HG02840 (cell line): Measurements from ENCODE around the gene THOC7.
A peak's percentile ranks its signal among the peaks of the same experiment; 100 is the strongest.

Source experiments
- ATAC-seq: cut with Tn5 transposase; IDR thresholded peaks from one replicate; pipeline ENCODE4 v1.9.1; 2021; ENCODE audit warnings: mild to moderate bottlenecking, moderate library complexity, moderate number of reproducible peaks; ENCODE audit not compliant: unreplicated experiment, low FRiP score

The THOC7 gene

DNA sequence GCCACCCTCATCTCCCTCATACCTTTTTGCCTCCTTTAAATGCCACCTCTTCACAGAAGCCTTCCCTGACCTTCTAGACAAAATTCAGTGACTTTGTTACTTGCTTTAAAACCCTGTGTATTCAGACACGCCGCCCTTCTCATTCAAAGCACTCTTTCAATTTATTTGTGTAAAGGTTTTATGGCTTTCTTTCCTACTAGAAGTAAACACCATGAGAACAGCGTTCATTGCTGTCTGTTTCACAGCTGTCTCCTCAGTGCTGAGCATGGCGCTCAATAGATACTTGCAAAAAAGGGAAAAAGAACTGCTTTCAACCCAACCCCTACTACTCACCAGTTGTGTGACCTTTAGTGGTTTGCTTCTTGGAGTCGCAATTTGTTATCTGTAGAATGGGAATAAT is 17.0 kb upstream of the THOC7 start:
- ATAC-seq = no peak

DNA sequence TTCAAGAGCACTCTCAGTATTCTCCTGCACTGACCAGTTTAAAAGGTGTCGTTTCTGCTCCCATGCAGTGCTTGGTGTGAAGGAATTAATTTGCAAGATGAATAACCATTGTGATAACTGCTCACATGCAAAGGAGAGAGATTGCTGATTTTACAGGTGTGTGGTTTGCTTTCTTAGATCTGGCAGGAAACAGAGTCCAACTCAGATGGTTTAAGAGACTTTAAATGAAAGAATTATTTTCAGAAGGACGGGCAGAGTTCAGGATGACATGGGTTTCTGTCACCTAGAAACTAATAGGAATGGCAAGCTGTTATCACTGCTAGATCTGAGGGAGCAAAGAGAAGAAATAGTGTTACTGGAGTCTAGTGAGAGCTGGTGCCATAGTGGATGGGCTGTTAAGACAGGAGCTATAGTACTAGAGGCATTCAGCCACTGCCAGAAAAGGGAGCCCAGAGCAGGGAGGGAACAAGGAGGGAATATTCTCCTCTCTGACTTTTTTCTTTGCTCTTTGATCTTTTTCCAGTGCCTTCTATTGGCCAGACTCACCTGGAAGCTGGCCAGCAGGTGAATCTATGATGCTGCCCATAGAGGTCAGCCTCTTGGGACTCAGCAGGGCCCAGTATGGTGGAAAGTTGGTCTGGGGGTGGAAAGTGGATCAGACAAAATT is 14.9 kb upstream of the THOC7 start:
- ATAC-seq = no peak

DNA sequence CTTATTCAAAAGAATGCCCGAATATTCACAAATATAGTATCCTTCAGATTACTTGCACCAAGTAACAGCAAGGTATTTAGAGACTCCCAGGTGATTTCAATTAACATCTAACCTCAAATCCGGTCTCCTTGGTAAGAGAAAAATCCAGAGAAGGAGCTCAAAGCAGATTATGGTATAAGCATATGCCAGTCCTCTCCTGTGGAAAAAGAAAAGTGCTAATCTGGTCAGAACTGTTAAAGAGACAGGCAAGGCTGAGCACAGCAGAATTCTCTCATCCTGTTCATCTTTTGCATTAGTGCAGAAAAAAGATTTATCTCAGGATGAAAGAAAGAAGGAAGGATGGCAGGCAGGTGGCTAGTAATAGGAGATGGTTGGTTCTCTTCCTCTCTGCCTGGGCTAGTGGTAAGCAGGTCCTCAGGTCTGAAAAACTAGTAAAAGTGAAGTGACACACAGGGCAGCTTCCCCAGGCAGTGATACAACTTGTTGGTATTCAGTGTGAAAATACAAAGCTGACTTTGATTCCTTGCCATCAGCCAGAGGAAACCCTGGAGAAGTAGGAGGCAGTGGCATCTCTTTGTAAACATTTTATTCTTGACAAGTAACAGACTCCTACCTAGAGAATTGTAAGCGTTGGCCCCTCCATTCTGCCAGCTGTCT is 14.3 kb upstream of the THOC7 start:
- no peak for ATAC-seq

DNA sequence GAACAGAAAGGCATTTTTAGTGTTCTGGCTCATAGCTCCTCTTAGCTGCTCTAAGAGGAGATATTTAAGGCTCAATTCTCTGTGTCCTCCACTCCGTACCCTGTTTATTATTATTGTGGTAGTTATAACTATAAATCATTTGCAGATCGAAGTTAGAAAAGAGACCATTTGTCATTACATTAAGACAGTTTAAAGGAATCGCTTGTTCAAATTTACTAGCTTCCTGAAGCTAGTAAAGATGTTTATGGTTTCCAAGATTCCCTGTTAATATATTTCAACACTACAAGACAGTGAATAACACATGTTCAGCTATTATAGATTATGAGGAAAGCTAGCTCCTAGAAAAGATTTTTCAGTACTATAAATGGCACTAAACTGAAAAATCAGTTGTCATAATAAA is 12.7 kb upstream of the THOC7 start:
- ATAC-seq = no peak

DNA sequence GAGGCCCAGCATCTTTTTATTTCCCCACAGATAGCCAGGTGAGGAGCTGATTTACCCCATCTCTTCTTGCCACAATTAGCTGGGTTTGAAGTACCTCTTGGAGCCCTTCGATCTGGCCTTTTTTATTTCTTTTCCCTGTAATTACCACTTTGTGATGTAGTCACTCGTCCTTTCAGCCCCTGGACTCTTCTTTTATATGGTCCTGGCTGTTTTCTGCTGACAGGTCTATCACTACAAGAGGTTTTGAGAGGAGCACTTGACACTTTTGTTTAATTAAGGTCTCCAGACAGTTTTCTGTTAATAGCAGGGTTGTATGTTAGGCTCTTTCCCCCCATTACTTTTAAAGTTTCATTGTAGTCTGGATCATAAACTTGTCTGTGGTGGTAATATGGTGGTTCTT is 11.9 kb upstream of the THOC7 start:
- ATAC-seq = no peak

DNA sequence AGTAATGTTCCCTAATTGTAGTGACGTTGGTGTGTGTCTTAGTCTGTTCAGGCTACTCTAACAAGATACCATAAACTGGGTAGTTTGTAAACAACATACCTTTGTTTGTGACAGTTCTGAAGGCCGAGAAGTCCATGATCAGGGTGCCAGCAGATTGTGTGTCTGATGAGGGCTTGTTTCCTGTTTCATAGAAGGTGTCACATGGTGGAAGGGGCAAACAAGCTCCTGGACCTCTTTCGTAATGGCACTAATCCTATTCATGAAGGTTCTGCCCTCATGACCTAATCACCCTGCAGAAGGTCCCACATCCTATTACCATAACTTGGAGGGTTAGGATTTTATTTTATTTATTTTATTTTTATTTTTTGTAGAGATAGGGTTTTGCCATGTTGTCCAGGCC is 11.2 kb upstream of the THOC7 start:
- ATAC-seq = no peak

DNA sequence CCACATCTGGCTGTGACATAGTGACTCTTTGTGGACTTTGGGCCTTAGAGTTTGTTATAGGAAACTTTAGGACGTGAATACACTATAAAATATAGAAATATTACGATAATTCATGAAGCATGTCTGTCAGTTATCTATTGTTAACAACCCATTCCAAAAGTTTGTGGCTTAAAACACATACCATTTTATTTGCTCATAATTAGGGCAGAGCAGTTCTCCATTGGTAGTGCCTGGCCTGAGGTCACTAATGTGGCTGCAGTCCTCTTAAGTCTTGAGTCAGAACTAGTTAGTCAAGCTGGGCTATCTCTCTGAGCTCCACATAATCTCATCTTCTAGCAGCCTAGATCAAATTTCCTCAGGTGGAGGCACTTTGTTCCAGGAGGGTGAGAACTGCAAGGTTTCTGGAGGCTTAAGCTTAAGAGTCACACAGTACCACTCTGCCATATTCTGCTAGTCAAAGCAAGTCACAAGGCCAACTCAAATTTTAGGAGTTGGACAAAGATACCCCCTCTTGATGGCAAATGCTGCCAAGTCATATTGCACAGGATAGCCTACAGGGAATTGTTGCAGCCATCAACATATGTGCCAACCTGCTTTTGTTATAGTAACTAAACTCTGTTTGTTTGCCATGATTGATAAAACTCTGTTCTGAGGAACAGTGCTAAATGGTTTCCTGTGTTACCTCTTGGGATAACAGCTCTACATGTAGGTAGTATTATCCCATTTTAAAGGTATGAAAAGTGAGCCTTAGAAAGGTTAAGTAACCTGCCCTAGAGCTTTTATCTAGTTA is 8.7 kb upstream of the THOC7 start:
- ATAC-seq = no peak

DNA sequence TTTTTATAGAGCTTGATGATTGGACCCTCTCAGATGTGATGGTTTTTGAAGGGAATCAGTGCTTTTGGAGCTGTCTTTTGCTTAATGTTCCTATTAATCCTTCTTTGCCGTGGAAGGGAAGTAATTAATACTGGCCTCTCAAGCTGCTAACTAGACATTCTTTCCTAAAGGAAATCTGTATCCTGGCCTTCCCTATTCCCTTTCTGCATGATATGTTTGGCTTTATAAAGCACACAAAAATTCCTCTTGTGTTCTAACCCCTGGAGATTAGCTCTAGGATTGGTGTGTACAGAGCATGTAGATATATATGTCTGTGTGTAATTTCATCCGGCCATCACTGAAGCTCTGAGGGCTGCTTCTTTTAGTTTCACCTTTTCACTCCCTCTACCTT is 7.0 kb upstream of the THOC7 start:
- no peak for ATAC-seq

DNA sequence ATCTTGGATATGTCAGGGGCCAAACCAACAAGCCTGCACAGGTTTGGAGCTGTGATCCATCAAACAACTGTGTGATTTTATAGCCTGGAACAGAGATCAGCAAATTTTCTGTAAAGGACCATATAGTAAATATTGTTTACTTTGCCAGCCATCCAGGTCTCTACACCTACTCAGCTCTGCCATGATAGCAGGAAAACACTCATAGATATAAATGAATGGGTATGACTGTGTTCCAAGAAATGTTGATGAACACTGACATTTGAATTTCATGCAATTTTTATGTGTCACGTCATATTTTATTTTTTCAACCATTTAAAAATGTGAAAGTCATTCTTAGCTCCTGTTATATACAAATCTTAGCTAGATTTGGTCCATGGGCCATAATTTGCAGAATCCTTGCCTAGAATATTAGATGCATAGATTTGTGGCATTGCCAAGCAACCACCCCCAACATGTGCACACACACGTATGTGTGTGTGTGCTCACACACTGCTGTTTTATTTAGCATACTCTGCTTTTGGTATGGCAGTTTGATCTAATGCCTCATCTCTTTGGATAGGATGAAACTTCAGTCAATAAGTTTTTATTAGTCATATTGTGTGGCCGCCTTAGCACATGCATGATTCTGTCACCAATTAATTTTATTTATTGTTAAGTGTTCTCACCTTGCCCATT is 6.5 kb upstream of the THOC7 start:
- ATAC-seq = no peak

DNA sequence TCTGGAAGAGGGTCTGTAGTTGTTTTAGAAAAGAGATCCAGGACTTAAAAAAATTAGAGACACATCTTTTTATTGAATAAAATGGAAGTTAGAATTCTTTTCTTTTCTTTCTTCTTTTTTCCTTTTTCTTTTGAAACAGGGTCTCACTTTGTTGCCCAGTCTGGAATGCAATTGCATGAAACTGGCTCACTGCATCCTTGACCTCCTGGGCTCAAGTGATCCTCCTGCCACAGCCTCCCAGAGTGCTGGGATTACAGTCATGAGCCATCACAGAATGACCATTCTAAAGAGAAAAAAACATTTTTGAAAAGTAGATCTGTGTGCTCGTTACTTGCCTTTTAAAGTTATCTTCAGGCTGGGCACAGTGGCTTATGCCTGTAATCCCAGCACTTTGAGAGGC is 3.6 kb upstream of the THOC7 start:
- no peak for ATAC-seq

DNA sequence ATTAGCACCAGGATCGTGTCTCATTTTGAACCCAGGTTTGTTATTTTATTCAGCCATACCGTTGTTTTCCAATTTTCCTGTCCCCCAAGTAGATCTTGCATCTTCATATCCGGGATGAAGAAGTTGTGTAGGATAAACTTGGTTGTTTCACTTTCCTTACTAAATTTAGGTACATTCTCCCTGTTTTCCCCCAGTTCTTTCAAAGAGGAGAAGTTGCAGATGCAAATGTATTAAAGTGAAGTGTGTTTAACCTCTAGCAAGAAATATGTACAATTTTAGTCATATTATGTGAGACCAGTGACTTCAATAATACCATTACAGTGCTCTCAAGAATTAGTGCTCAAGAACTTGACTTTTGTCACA is 1.3 kb upstream of the THOC7 start:
- ATAC-seq = no peak

DNA sequence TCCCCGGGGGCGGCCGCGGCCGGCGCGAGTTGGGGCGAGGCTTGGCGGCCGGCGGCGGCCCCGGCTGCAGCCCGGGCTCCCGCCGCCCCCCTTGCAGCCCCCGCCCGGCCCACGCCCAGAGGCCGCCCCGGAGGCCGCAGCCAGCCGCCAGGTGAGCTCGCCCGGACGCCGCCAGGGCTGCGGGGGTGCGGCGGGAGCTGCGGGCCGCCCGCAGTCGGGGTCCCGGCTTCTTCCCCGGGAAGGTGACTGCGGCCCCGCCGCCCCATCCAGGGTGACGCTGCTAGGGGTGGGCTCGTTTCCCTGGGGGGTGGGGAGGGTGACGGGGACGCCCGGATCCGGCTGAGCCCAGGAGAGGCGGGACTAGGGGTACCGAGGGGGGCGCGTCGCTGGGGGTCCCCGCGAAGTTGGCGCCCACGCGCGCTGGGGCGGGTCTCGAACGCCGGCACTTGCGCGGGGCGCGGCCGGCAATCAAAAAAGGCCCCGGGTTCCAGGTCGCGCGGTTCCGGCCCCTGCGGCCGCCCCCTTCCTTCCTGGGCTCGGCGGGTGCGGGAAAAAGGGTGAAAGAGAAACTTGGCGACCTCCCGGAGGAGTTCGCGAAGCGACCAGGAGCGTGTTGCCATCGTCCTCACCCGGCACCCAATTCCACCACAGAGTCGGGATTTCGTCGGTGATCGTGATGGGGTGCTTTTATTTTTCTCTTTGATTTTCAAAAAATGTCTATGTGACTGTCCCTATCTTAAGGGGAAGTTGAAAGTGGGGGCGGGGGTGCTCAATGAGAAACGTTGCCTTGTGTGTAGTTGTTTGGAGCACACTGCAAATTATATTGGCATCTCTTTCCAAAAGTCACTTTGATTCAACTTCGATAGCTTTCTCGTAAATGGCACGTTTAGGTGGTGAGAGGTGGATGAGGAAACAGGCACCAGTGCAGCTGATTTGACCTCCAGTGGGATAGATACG is 681 bp upstream of the THOC7 start:
- peak; percentile 38 for ATAC-seq

DNA sequence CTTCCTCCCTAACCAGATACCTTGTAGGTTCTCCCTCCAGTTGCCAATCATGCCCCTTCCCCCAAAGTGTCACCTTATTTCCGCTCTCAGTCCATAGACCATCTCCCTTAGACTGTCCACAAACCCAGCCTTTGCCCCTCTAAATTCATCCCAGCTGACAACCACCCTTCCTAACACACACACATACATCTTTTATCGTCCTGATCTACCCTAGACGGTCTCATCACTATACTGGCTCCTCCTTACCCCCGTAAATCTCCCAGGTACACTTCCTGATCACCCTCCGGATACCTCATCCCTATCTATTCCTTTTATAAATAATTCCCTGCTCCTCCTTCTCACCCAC is 828 bp downstream of the THOC7 start:
- ATAC-seq = no peak

DNA sequence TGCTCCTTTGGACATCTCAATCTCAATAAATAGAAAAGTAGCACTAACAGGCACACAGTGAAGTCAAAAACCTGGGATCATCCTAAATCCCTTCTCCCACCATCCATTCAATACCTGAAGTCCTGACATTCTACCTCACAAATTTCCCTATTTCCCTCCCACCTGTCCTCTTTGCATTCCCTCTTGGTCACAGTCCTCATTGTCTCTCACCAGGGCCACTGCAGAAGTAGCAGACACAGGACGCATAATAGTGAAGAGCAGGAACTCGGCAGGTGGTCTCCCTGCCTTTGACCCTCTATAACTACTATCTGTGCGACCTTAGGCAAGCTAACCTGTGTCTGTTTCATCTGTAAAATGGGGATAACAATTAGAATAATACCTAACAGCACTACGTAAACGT is 2.3 kb downstream of the THOC7 start:
- no peak for ATAC-seq

DNA sequence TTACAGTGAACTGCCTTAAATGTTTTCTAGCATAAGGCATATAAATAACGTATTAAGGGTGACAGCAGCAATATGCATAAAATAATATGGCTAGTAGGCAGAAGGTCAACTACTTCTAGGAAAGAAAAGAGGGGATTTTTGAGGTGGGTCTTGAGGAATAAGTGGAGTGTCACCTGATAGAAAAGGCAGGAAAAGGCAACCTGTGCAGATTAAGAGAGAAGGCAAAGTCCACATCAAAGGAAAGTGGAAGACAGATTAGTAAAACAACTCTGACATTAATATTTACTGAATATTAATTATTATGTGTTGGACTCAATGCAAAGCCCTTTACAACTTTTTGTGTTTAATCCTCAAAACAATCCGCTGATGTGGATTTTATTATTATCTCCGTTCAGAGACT is 2.8 kb downstream of the THOC7 start:
- no peak for ATAC-seq

DNA sequence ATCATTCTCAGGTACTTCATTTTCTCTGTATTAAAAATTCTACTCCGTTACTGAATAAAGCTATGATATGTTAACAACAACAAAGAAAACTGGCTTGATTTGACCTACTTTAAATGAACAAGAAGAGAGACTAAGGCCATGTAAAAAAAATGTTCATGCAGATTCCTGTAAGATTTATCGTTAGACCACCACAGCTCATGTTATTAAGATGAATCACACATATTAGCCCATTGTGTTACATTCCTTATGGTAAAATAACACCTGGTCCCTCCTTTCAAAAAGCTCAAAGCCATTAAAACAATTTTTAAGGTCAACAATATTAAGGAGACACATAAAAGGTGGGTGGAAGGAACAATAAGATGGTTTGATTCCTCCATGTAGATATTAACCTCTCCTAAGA is 6.3 kb downstream of the THOC7 start:
- ATAC-seq = no peak

DNA sequence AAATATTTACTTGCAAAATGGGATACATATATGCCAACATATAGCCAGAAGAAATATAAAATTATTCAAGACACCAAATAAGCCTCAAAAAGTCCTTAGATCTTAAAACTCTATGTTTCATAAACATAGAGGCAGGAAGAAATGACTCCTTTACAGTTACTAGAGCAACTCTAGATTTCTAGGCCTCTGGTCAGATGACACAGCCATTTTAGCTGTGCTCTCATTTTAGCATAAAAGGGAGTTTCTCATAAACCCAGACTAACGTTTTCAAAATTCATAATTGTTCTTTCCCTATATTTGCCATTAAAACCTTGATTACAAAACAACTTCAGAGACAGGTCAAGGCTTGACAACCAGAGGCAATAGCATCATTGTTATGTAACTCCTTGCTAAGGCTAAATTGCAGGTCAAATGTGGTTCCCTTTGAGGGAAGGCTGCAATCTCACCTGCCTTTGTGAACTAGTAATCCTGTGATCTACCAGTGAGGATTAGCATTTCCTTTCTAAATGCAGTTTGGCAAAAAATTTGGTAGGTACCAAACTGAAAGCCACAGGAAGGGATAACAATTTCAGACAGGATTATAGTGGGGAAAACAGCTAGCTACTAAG is 8.2 kb downstream of the THOC7 start:
- ATAC-seq = no peak

DNA sequence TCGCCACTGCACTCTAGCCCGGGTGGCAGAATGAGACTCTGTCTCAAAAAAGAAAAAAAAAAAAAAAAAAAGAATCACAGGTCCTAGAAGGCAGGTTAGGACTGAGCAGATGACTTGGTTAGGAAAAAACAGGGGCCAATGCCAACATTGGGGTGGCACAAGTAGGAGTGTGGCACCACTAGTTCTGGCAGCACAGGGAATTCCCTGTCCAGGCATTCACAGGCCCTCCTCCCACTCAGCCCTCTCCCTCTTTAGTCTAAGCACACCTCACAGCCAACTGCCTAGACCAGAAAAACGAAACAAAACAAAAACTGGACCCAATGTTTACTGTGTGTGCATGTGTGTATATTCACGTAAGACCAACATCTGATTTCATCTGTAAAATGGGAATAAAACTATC is 10.5 kb downstream of the THOC7 start:
- ATAC-seq = no peak

DNA sequence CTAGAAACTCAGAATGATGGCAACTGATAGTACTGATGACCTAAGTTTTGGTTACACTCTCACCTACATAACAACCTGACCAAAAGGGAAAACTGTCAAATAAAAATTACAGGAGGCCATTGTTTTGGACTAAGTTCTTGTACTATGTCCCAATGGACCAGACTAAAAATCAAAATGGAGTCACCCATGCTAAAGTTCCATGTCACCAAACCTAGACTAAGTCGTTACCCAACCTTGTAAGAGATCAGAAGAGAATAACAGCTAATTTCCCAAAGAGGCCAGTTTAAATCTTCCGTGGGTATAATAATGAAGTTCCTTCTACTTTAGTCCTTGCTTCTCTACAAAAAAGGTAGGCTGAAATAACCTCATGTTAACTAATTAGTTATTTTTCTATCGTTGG is 12.3 kb downstream of the THOC7 start:
- ATAC-seq = no peak

DNA sequence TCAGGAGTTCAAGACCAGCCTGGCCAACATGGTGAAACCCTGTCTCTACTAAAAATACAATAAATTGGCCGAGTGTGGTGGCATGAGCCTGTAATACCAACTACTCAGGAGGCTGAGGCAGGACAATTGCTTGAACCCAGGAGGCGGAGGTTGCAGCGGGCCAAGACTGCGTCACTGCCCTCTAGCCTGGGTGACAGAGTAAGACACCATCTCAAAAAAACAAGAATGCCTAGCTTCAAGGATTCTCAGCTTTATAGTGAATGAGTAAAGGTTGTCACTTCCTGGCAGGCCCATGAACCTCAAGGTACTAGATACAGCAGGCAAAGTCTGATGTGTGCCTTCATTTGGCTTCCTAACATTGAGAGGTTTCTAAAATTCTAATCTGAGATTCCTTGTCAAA is 14.4 kb downstream of the THOC7 start:
- ATAC-seq = no peak
